Large intestine (tissue), 3 donors: ENCODE measurements around the gene TASP1. TPM values are rescaled to one million over a fixed set of nuclear protein-coding genes. Genes with fewer than 3 reads are reported as not detected.
A peak's percentile ranks its signal among the peaks of the same experiment; 100 is the strongest.

Source experiments
- DNase-seq, 2 donors: peaks; one replicate each; pipeline versions ENCODE4 v3.0.0 to v3.0.0-alpha.2; 2013
- H3K27ac ChIP-seq: one replicate; pipeline ENCODE4 v1.5.1; 2013; ENCODE audit warnings: low read length
- H3K27me3 ChIP-seq: 2 replicates; pipeline ENCODE4 v1.6.1; 2013; ENCODE audit warnings: low read length; ENCODE audit not compliant: control insufficient read depth, insufficient read depth
- H3K36me3 ChIP-seq: 2 replicates; pipeline ENCODE4 v1.6.1; 2013; ENCODE audit warnings: low read length; ENCODE audit not compliant: control insufficient read depth, insufficient read depth
- H3K4me1 ChIP-seq: one replicate; pipeline ENCODE4 v1.6.1; 2013; ENCODE audit warnings: low read length; ENCODE audit not compliant: control insufficient read depth, insufficient read depth
- H3K4me3 ChIP-seq: one replicate; pipeline ENCODE4 v1.5.1; 2013; ENCODE audit warnings: low read length
- H3K9me3 ChIP-seq: one replicate; pipeline ENCODE4 v1.6.1; 2013; ENCODE audit warnings: mild to moderate bottlenecking, low read depth, low read length, moderate library complexity; ENCODE audit not compliant: control insufficient read depth
- WGBS: methylation state at CpG from one replicate; pipeline ENCODE4 v1.1.5; 2013; ENCODE audit warnings: low lambda C conversion rate; ENCODE audit not compliant: insufficient coverage; 5-methylcytosine and 5-hydroxymethylcytosine counted together
- polyA plus RNA-seq: library from polyadenylated mRNA; unstranded; fragments of 120-200 nt; gene quantifications from one replicate; pipeline ENCODE4 v1.2.1, GENCODE V29; 2013

The TASP1 gene
- polyA plus RNA-seq, 1 donor = 12.8 TPM

GRCh38 chr20:13355941-13356486 is 282.7 kb downstream of the TASP1 start:
- Histone ChIP-seq H3K27me3 (no peaks in the 10 kb centered on the region), H3K4me1 (no peaks in the 10 kb centered on the region), H3K27ac (no peak overlapping the region), H3K4me3 (no peak overlapping the region), H3K9me3 (no peaks in the 10 kb centered on the region), H3K36me3 (no peaks in the 10 kb centered on the region)
- no peak for DNase-seq

- no peaks in the 10 kb centered on the region for H3K4me1 ChIP-seq
- H3K36me3 ChIP-seq = no peaks in the 10 kb centered on the region
- DNase-seq = no peak
- H3K27me3 ChIP-seq = no peaks in the 10 kb centered on the region
- no peak overlapping the region for H3K27ac ChIP-seq
- H3K9me3 ChIP-seq = no peaks in the 10 kb centered on the region
- no peak overlapping the region for H3K4me3 ChIP-seq
- WGBS = no CpG with 5 or more reads among the region's 3 CpGs
Measured at GRCh38 chr20:13355411-13355810, 283.3 kb downstream of the TASP1 start.

- Histone ChIP-seq H3K4me3 (no peak overlapping the region), H3K4me1 (no peaks in the 10 kb centered on the region), H3K27ac (no peak overlapping the region), H3K36me3 (no peaks in the 10 kb centered on the region), H3K9me3 (no peaks in the 10 kb centered on the region), H3K27me3 (no peaks in the 10 kb centered on the region)
- 100% methylated on average over 1 of the region's 2 CpGs for WGBS
- DNase-seq = no peak
Measured at GRCh38 chr20:13353261-13353945, 285.3 kb downstream of the TASP1 start.

GRCh38 chr20:13349235-13349604 is 289.5 kb downstream of the TASP1 start:
- no peaks in the 10 kb centered on the region for H3K27me3 ChIP-seq
- no peak overlapping the region for H3K4me3 ChIP-seq
- no peak for DNase-seq
- H3K36me3 ChIP-seq = no peaks in the 10 kb centered on the region
- no peaks in the 10 kb centered on the region for H3K4me1 ChIP-seq
- 92% methylated on average over 2 of the region's 4 CpGs for WGBS
- no peak overlapping the region for H3K27ac ChIP-seq
- H3K9me3 ChIP-seq = no peaks in the 10 kb centered on the region

- peak in 1 of 2 donors; percentile 13 for DNase-seq
- no peaks in the 10 kb centered on the region for H3K36me3 ChIP-seq
- H3K4me3 ChIP-seq = no peak overlapping the region
- H3K9me3 ChIP-seq = no peaks in the 10 kb centered on the region
- WGBS = 76% methylated on average over 2 of the region's 9 CpGs
- H3K27ac ChIP-seq = no peak overlapping the region
- no peaks in the 10 kb centered on the region for H3K4me1 ChIP-seq
- no peaks in the 10 kb centered on the region for H3K27me3 ChIP-seq
Measured at GRCh38 chr20:13348311-13349234, 290.2 kb downstream of the TASP1 start.

GRCh38 chr20:13344671-13345070 is 294.1 kb downstream of the TASP1 start:
- DNase-seq = no peak
- H3K27ac ChIP-seq = no peak overlapping the region
- peaks cover 8% of the 10 kb centered on the region for H3K4me1 ChIP-seq
- H3K4me3 ChIP-seq = no peak overlapping the region
- H3K9me3 ChIP-seq = no peaks in the 10 kb centered on the region
- WGBS = 100% methylated on average over 1 of the region's 9 CpGs
- H3K27me3 ChIP-seq = no peaks in the 10 kb centered on the region
- H3K36me3 ChIP-seq = no peaks in the 10 kb centered on the region

- WGBS = 80% methylated on average over 1 of the region's 12 CpGs
- Histone ChIP-seq H3K27ac (no peak overlapping the region), H3K4me3 (no peak overlapping the region), H3K4me1 (peaks cover 18% of the 10 kb centered on the region), H3K36me3 (no peaks in the 10 kb centered on the region), H3K27me3 (no peaks in the 10 kb centered on the region), H3K9me3 (no peaks in the 10 kb centered on the region)
- peak; percentile 43 to 57 for DNase-seq
Measured at GRCh38 chr20:13342469-13343242, 296.1 kb downstream of the TASP1 start.

GRCh38 chr20:13341737-13342393 is 296.9 kb downstream of the TASP1 start:
- no peak for DNase-seq
- Histone ChIP-seq H3K36me3 (no peaks in the 10 kb centered on the region), H3K27me3 (no peaks in the 10 kb centered on the region), H3K9me3 (no peaks in the 10 kb centered on the region), H3K27ac (no peak overlapping the region), H3K4me1 (peaks cover 26% of the 10 kb centered on the region), H3K4me3 (no peak overlapping the region)
- WGBS = 75% methylated on average over 2 of the region's 9 CpGs

GRCh38 chr20:13340088-13340487 is 298.6 kb downstream of the TASP1 start:
- no peak overlapping the region for H3K27ac ChIP-seq
- no peaks in the 10 kb centered on the region for H3K9me3 ChIP-seq
- peaks cover 27% of the 10 kb centered on the region for H3K4me1 ChIP-seq
- no peaks in the 10 kb centered on the region for H3K36me3 ChIP-seq
- no peak for DNase-seq
- WGBS = 60% methylated on average over 2 of the region's 2 CpGs
- H3K27me3 ChIP-seq = no peaks in the 10 kb centered on the region
- no peak overlapping the region for H3K4me3 ChIP-seq
